Hepatocyte (in vitro differentiated cells): ENCODE results near the gene RAB28. TPM values are rescaled to one million over a fixed set of nuclear protein-coding genes. Genes with fewer than 3 reads are reported as not detected.
"Not testable (repeated sequence)": the region's sequence is repeated elsewhere in the genome, so short reads cannot be mapped to it uniquely, and the experiment has no call there.

ENCODE experiments used
- DNase-seq: peaks from one replicate; pipeline ENCODE4 v3.0.0-alpha.2; 2016; ENCODE audit warnings: low spot score
- H2AFZ ChIP-seq: fragments of 200-600 bp; sonication (generic); 2 replicates; pipeline ENCODE4 v1.6.0; 2016; ENCODE audit warnings: antibody characterized with exemption, mild to moderate bottlenecking
- H3K27ac ChIP-seq: fragments of 200-600 bp; sonication (generic); 2 replicates; pipeline ENCODE4 v1.5.1; 2016; ENCODE audit warnings: mild to moderate bottlenecking
- H3K27me3 ChIP-seq: fragments of 200-600 bp; sonication (generic); 2 replicates; pipeline ENCODE4 v1.6.1; 2016
- H3K36me3 ChIP-seq: fragments of 200-600 bp; sonication (generic); replicated peaks from 2 replicates; pipeline ENCODE4 v1.5.1; 2016; ENCODE audit warnings: low read depth; ENCODE audit not compliant: insufficient read depth
- H3K4me1 ChIP-seq: fragments of 200-600 bp; sonication (generic); 2 replicates; pipeline ENCODE4 v1.5.1; 2016; ENCODE audit warnings: mild to moderate bottlenecking, moderate library complexity; ENCODE audit not compliant: insufficient read depth
- H3K4me2 ChIP-seq: fragments of 200-600 bp; sonication (generic); 2 replicates; pipeline ENCODE4 v1.6.0; 2016
- H3K4me3 ChIP-seq: fragments of 200-600 bp; sonication (generic); 2 replicates; pipeline ENCODE4 v1.5.1; 2016; ENCODE audit warnings: mild to moderate bottlenecking
- H3K79me2 ChIP-seq: fragments of 200-600 bp; sonication (generic); 2 replicates; pipeline ENCODE4 v1.6.0; 2017; ENCODE audit warnings: mild to moderate bottlenecking
- H3K9me2 ChIP-seq: fragments of 200-600 bp; sonication (generic); replicated peaks from 2 replicates; pipeline ENCODE4 v1.6.0; 2017; ENCODE audit warnings: mild to moderate bottlenecking; ENCODE audit not compliant: insufficient read depth
- H3K9me3 ChIP-seq: fragments of 200-600 bp; sonication (generic); 2 replicates; pipeline ENCODE4 v1.5.1; 2016; ENCODE audit warnings: low read depth, mild to moderate bottlenecking
- H4K20me1 ChIP-seq: fragments of 200-600 bp; sonication (generic); 2 replicates; pipeline ENCODE4 v1.6.0; 2016; ENCODE audit warnings: mild to moderate bottlenecking; ENCODE audit not compliant: insufficient read depth, poor library complexity, severe bottlenecking
- CTCF ChIP-seq: fragments of 200-600 bp; sonication (generic); IDR thresholded peaks from 2 replicates; pipeline ENCODE4 v1.5.1; 2016; ENCODE audit warnings: antibody characterized with exemption, mild to moderate bottlenecking; ENCODE audit not compliant: poor library complexity
- EZH2 ChIP-seq: fragments of 200-600 bp; sonication (generic); IDR thresholded peaks from 2 replicates; pipeline ENCODE4 v1.6.1; 2016; ENCODE audit warnings: antibody characterized with exemption, mild to moderate bottlenecking, borderline replicate concordance
- EZH2phosphoT487 ChIP-seq: fragments of 200-600 bp; sonication (generic); IDR thresholded peaks from one replicate; pipeline ENCODE4 v1.6.1; 2018; ENCODE audit warnings: antibody characterized with exemption, mild to moderate bottlenecking, low read depth, moderate library complexity; ENCODE audit not compliant: unreplicated experiment, severe bottlenecking
- WGBS: methylation state at CpG from one replicate; pipeline ENCODE4 v1.1.6; 2016; ENCODE audit warnings: low lambda C conversion rate; ENCODE audit errors: missing lambda C conversion rate; 5-methylcytosine and 5-hydroxymethylcytosine counted together
- polyA plus RNA-seq: library from polyadenylated mRNA; unstranded; fragments of >200 nt; fragmentation: Nextera tagmentation; extraction: Ambion mirVana; gene quantifications from 2 replicates; pipeline ENCODE4 v1.2.1, GENCODE V29; 2016
- total RNA-seq: library from RNA; depleted of rRNA; stranded (reverse); fragments of >200 nt; gene quantifications from 2 replicates; pipeline ENCODE4 v1.2.3, GENCODE V29; 2014

The RAB28 gene
- total and polyA plus RNA-seq, 2 experiments from 2014 or later: 14.5 to 26.1 TPM

DNA sequence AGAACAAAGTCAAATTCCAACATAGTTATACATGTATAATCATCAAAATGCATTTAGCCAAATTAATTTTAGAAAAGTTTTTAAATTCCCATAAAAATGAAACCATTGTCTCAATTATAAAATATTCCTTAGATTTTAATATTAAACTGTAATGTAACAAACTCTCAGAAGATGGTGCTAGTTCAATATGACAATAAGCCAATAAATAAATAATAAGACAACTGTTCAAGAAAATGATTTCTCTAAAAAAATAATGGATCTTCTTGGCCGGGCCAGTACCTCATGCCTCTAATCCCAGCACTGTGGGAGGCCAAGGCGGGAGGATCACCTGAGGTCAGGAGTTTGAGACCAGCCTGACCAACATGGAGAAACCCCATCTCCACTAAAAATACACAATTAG, 80.3 kb downstream of the RAB28 start:
- H3K4me1 ChIP-seq: no peaks in the 10 kb centered on the region
- TF ChIP-seq EZH2phosphoT487 (no peak), EZH2 (no peak), CTCF (no peak)
- H3K27ac ChIP-seq: no peak overlapping the region
- no peak overlapping the region for H3K4me3 ChIP-seq
- H3K27me3 ChIP-seq: no peaks in the 10 kb centered on the region
- H3K9me3 ChIP-seq: no peaks in the 10 kb centered on the region
- DNase-seq: no peak
- no peaks in the 10 kb centered on the region for H3K79me2 ChIP-seq
- H2AFZ ChIP-seq: no peak overlapping the region
- H4K20me1 ChIP-seq: no peaks in the 10 kb centered on the region
- H3K36me3 ChIP-seq: no peaks in the 10 kb centered on the region
- H3K9me2 ChIP-seq: no peaks in the 10 kb centered on the region
- 87% methylated on average over 2 of the region's 2 CpGs for WGBS
- H3K4me2 ChIP-seq: no peak overlapping the region

DNA sequence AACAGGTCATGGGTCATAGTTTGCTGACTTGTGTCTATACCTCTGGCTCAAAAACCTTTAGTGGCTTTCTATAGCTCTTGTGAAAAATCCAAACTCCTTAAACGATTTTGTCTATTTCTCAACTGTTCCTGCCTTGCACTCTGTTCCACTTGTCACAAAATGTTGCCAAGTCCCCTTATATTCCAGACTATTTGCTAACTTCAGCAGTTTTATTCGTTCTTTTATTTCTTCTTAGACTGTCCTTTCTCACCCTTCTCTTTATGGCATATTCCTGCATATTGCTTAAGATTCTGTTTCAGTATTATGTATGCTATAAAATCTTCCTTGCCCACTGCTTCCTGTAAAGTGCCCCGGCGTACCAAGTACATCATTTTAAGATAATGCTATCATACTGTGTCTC, 80.8 kb downstream of the RAB28 start:
- Histone ChIP-seq H3K4me1 (no peaks in the 10 kb centered on the region), H3K4me2 (no peak overlapping the region), H2AFZ (no peak overlapping the region), H3K9me3 (no peaks in the 10 kb centered on the region), H3K36me3 (no peaks in the 10 kb centered on the region), H4K20me1 (no peaks in the 10 kb centered on the region), H3K27me3 (no peaks in the 10 kb centered on the region), H3K27ac (no peak overlapping the region), H3K79me2 (no peaks in the 10 kb centered on the region), H3K9me2 (no peaks in the 10 kb centered on the region), H3K4me3 (no peak overlapping the region)
- TF ChIP-seq CTCF: no peak
- TF ChIP-seq EZH2: no peak
- no peak for TF ChIP-seq EZH2phosphoT487
- no peak for DNase-seq
- 92% methylated on average over 4 of the region's 4 CpGs for WGBS

- Histone ChIP-seq H2AFZ (no peak overlapping the region), H3K4me1 (peaks cover 4% of the 10 kb centered on the region), H3K4me2 (no peak overlapping the region), H3K4me3 (no peak overlapping the region), H3K27ac (no peak overlapping the region), H3K27me3 (no peaks in the 10 kb centered on the region), H3K79me2 (no peaks in the 10 kb centered on the region), H3K9me3 (no peaks in the 10 kb centered on the region), H4K20me1 (no peaks in the 10 kb centered on the region), H3K9me2 (no peaks in the 10 kb centered on the region), H3K36me3 (no peaks in the 10 kb centered on the region)
- TF ChIP-seq CTCF (no peak), EZH2phosphoT487 (no peak)
- no peak for DNase-seq
These were observed 84.9 kb downstream of the RAB28 start for GRCh38 chr4:13399257-13399656.

GRCh38 chr4:13396161-13396560, 88.0 kb downstream of the RAB28 start:
- Histone ChIP-seq H3K9me3 (no peaks in the 10 kb centered on the region), H3K4me2 (no peak overlapping the region), H3K79me2 (no peaks in the 10 kb centered on the region), H3K27me3 (no peaks in the 10 kb centered on the region), H3K27ac (no peak overlapping the region), H3K36me3 (no peaks in the 10 kb centered on the region), H4K20me1 (no peaks in the 10 kb centered on the region), H3K4me3 (no peak overlapping the region), H3K4me1 (peaks cover 4% of the 10 kb centered on the region), H3K9me2 (no peaks in the 10 kb centered on the region), H2AFZ (no peak overlapping the region)
- 41% methylated on average over 1 of the region's 1 CpG for WGBS
- DNase-seq: no peak
- TF ChIP-seq CTCF (no peak), EZH2 (no peak), EZH2phosphoT487 (no peak)

- peaks cover 24% of the 10 kb centered on the region for H3K79me2 ChIP-seq
- H3K4me2 ChIP-seq, H3K36me3 ChIP-seq, H3K9me2 ChIP-seq, H3K4me3 ChIP-seq, H3K27me3 ChIP-seq, DNase-seq, H3K4me1 ChIP-seq, H4K20me1 ChIP-seq, H3K27ac ChIP-seq, H3K9me3 ChIP-seq, H2AFZ ChIP-seq: not testable (repeated sequence)
- 100% methylated on average over 4 of the region's 4 CpGs for WGBS
These were observed 94.2 kb downstream of the RAB28 start for GRCh38 chr4:13389901-13390300.
